ENCODE measurements around the gene SCNN1B.

SCNN1B gene

DNA sequence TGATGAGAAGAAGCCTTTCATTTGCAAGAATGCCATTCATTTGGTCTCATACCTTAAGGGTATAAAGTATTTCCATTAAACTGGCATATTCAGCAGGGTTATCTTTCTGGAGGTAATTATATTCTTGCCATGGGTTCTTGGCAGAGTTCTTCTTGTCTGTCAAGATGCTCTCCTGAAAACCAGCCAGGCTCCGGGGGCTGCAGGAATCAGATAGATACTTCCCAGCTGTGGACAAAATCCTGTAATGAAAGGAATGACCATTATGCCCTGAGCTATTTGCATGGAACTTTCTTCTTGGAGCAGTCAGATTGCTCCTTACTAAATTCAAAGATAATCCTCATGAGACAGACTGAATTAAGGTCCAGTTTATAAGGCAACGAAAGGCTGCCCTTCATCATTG lies 103.9 kb downstream of the SCNN1B start:
- DNase-seq (ENCODE audit: low read depth in 2 of 2, low spot score in 1 of 2), result no peak

DNA sequence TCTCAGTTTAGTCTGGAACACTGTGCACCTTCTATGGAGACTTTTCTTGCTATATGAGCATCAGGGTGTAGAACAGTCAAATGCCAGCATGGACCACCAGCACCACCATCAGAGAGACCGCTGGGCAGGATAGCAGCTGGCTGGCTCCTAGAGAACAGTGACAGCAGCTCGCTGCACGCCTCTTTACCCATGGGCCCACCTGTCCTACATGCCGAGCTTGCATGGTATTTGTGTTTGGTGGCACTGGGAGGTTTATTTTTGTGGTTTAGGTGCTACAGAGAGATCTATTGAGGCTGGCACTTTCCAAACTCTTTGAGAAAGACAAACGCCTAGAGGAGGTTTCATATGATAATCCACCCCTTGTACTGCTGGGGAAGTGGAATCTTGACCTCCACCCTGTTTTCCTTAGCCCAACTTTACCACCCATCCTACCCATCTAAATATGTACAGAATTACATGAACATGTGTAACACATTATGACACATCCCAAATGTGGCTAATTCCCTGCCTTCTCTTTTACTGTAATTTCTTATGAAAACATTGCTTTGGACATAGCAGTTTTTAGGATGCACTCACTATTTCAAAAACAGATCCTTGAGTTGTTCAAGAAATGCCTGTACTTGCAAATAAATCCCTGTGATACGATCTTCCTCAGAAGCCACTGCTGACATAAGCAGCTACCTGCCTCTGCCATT lies 104.6 kb downstream of the SCNN1B start:
- no peak for DNase-seq (ENCODE audit: low read depth in 2 of 2, low spot score in 1 of 2)

DNA sequence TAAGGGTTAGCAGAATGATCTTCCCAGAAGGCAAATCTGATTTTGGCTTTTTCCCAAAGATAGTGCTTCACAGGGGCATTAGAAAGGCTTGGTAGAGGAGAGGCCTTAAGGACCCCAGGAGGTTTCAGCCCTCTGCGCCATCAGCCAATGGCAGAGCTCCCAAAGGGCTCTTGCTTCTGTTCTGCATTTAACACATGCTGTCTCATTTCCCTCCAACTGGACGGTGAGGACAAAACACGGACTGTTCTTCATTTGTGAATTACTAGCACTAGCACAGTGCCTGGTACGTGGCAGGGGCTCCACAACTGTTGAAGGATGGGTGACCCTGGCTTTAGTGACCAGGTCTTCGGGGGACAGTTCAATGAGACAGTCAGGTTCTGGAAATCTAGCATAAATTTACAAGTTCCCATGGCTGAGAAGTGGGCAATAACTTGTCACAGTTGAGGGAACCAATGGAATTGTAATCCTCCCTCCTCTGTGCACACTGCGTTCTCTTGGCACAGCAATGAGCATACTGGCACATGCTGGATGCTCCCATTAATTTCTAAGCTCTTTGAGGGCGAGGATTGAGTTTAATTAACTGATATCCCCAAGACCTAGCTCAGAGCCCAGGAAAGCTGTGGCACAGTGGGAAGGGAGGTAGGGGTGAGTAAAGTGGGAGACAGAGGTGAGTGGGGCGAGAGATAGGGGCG lies 105.5 kb downstream of the SCNN1B start:
- DNase-seq (ENCODE audit: low read depth in 2 of 2, low spot score in 1 of 2), result no peak

DNA sequence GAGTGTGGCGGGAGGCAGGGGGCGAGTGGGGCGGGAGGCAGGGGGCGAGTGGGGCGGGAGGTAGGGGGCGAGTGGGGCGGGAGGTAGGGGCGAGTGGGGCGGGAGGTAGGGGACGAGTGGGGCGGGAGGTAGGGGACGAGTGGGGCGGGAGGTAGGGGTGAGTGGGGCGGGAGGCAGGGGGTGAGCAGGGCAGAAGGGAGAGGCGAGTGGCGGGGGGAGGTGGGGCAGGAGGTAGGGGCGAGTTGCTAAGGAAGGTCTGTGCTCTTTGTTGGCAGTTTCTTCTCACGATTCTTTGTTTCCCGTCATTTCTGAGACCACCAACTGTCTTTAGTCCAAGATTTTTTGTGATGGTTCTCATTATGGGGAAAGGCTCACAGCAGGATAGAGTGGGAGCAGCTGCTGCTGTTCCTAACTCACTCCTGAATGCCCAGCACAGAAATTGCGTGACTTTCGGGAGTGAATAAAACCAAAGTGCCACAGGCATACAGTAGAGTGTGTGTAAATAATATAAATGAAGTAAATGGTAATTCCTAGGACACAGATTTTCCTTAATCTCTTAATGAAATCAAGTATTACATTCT lies 106.2 kb downstream of the SCNN1B start:
- DNase-seq (ENCODE audit: low read depth in 2 of 2, low spot score in 1 of 2), result no peak

DNA sequence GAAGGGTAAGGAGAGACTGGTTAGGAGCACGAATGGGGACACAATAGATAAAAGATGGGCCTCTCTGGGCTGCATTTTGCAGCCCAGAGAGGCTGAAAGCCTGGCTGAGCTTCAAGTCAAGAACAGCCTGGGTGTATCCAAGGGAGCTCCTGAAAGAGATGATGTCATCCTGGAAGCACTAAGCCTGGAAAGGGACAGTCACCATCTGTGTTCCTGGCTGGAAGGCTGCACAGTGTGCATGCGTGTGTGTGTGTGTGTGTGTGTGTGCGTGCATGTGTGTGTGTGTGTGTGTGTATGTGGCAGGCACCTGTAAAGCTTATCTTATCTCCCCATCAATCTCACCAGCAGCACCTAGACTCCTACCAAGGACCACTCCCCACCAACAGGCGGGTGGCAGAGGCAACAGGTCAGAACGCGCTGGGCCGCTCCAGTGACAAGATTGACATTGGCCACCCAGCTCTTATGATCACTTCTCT lies 106.8 kb downstream of the SCNN1B start:
- DNase-seq (ENCODE audit: low read depth in 2 of 2, low spot score in 1 of 2), result no peak

DNA sequence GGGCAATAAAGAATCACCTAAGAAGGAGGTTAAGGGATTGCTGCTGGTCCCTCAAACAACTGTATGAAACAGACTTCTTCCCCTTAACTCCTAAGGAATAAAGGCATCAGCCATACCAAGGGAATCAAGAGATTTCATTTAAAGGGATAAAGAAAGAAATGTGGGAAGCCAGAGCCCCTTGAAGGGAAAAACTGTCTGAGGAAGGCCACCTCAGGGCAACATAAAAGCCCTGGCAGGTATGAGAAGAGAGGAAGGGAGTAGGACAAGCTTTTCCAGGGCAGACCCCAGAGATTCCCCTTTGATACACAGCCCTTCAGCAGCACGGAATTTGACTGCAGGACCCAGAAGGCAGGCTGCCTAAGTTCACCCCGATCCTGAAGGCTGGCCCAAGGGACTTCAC lies 107.4 kb downstream of the SCNN1B start:
- no peak for DNase-seq (ENCODE audit: low read depth in 2 of 2, low spot score in 1 of 2)

DNA sequence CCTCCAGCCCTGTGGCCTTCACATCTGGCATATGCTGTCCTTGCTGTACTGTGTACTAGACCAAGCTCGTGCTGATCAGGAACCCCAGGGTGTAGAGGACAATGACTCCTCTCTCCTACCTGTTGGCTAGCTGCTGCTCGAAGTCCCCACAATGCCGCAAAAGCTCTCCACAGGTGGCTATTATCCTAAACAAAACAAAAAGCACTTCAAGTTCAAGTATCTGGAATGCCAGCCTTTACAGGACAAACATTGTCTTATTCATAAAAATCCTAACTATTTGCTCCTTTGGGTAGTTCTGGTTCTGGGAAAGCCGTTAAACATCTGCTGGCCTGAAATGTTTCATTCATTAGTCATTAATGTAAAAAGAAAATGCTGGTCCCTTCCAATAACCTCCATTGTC lies 108.1 kb downstream of the SCNN1B start:
- DNase-seq (ENCODE audit: low read depth in 2 of 2, low spot score in 1 of 2), result no peak

DNA sequence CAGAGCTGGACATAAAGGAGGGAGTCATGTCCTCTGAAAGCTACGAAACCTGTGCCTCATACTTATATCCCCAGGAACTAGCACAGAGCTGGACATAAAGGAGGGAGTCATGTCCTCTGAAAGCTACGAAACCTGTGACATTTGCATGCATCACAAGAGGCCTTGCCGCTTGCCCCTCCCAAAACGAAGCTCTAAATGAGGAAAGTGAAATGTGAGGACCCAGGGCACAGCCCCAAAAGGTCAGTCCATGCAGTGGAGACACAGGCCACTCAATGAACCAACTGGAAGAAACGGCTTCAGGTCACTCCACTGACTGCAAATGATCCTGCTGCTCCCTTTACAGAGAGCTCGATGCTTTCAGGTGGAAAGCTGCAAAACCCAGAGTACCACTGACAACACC lies 112.6 kb downstream of the SCNN1B start:
- DNase-seq (ENCODE audit: low read depth in 2 of 2, low spot score in 1 of 2), result no peak

DNA sequence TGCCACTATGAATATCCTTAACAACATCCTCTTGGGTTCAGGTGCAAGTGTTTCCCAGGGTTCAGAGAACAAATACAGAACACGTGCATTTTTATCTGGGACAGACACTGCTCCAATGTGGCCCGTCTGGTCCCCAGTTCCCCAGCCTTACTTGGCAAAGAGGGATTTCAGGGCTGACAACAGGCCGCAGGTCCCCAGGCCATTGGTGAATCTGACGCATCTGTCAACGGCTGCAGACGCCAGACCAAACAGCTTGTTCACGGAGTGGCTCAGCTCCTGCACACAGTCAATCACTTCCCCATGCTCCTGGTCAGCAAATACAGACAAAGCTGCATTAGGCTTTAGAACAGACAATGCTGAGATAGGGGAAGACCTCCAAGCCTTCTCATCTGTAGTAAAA lies 114.7 kb downstream of the SCNN1B start:
- DNase-seq (ENCODE audit: low read depth in 2 of 2, low spot score in 1 of 2), result no peak

DNA sequence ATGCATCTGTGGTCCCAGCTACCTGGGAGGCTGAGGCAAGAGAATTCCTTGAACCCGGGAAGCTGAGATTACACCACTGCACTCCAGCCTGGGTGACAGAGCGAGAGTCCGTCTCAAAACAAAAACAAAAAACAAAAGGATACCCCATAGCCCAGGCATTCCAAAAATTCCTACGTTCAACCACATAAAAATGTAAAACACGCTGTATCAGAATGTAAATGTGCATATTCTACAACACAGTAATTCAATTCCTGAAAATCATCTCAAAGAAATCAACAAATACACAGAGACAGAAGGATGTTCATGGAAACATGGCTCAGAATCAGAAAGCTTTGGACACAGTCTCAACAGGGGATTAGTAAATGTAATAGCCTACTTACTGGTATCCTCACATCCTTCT lies 117.9 kb downstream of the SCNN1B start:
- no peak for DNase-seq (ENCODE audit: low read depth in 2 of 2, low spot score in 1 of 2)

DNA sequence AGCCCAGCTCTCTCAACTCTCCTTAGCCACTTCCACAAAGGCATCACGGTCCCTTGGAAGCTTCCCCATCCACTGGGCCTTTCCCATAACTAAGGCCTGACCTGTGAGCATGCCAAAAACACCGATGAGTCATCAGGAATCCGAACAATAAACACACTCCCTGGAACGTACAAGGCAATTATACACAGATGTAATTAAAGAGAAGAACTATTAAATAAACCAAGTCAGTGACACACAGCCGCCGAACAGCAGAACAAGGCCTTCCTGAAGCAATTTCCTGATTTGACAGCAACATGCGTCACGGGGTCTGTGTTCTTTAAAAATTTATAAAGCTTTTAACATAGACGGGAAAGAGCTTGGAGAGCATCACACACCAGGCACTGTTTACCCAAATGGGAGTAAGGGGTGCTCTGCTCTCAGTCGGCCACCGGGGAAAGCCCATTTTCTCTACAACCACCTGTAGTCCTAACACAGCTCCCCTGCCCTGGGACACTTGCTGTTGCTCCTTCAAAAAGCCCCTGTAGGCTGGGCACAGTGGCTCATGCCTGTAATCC lies 121.5 kb downstream of the SCNN1B start:
- no peak for DNase-seq (ENCODE audit: low read depth in 2 of 2, low spot score in 1 of 2)

DNA sequence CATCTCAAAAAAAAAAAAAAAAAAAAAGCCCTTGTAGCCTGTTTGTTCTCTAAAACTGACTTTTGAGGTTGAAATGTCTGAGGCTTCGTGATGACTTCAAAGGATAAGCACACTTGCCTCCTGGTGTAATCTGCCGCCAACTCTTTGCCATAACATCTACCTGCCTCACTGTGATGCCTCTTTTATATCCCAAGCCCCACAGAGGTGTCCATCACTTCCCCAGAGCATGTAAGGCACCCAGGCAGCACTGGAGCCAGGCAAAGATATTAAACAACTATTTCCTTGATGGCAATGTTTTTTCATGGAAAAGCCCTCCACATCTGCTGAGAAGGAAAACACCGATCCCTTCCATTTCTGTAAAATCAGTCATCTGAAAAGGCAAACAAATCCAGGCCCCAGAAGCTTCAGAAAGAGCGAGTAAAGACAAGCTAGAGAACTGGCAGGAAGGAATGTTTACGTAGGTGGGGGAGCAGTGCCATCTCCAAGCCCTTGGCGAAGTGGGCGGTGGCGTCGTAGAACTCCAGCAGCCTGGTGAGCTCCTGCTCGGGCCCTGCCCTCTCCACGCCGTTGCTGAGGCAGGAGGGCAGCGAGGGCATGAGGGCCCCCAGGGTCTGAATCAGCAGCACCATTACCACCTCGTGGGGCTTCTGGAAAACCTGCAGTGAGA lies 122.3 kb downstream of the SCNN1B start:
- no peak for DNase-seq (ENCODE audit: low read depth in 2 of 2, low spot score in 1 of 2)

DNA sequence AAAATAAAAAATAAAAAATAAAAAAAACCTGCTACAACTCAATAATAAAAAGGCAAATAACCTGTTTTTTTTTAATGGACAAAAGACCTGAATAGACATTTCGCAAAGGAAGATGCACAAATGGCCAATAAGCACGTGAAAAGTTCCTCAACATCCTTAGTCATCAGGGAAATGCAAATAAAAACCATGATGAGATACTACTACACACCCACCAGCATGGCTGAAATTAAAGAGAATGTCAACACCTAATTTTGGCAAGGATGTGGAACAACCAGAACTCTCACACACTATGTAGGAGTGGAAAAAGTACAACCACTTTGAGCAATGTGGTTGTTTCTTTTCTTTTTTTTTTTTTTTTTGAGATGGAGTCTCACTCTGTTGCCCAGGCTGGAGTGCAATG lies 126.2 kb downstream of the SCNN1B start:
- DNase-seq (ENCODE audit: low read depth in 2 of 2, low spot score in 1 of 2), result no peak

Data from stimulated activated CD8-positive, alpha-beta memory T cell treated with anti-CD3 and anti-CD28 coated beads, Interleukin-4, amount 100 ng/mL, for 1 hour (primary cell).